NCI-H2029 (cell line): ENCODE measurements around the gene CNBD2.
A peak's percentile ranks its signal among the peaks of the same experiment; 100 is the strongest.
"Not testable (repeated sequence)": the region's sequence is repeated elsewhere in the genome, so short reads cannot be mapped to it uniquely, and the experiment has no call there.

Experiments used
- DNase-seq: peaks from one replicate; lab custom pipeline; 2025; lab: John Stamatoyannopoulos, UW

The CNBD2 gene

GRCh38 chr20:36026131-36026530 lies 57.7 kb downstream of the CNBD2 start:
- not testable (repeated sequence) for DNase-seq

GRCh38 chr20:36028106-36028808 lies 59.9 kb downstream of the CNBD2 start:
- DNase-seq: no peak

- DNase-seq: no peak
Measured at GRCh38 chr20:36030149-36030548, 61.8 kb downstream of the CNBD2 start.

GRCh38 chr20:36031806-36032205 lies 63.4 kb downstream of the CNBD2 start:
- no peak for DNase-seq

GRCh38 chr20:36034875-36035274 lies 66.5 kb downstream of the CNBD2 start:
- no peak for DNase-seq

- no peak for DNase-seq
Measured at GRCh38 chr20:36035745-36036144, 67.4 kb downstream of the CNBD2 start.

- no peak for DNase-seq
Measured at GRCh38 chr20:36036688-36037087, 68.3 kb downstream of the CNBD2 start.

- no peak for DNase-seq
Measured at GRCh38 chr20:36040571-36040970, 72.2 kb downstream of the CNBD2 start.

GRCh38 chr20:36043441-36043840 lies 75.1 kb downstream of the CNBD2 start:
- no peak for DNase-seq

- DNase-seq: no peak
Measured at GRCh38 chr20:36043892-36044515, 75.6 kb downstream of the CNBD2 start.

- DNase-seq: no peak
Measured at GRCh38 chr20:36045373-36045714, 77.0 kb downstream of the CNBD2 start.

GRCh38 chr20:36046073-36046798 lies 77.8 kb downstream of the CNBD2 start:
- DNase-seq: not testable (repeated sequence)

GRCh38 chr20:36049408-36049807 lies 81.0 kb downstream of the CNBD2 start:
- not testable (repeated sequence) for DNase-seq

GRCh38 chr20:36050436-36051317 lies 82.3 kb downstream of the CNBD2 start:
- peak; percentile 89 for DNase-seq

GRCh38 chr20:36051318-36052116 lies 83.1 kb downstream of the CNBD2 start:
- DNase-seq: no peak

GRCh38 chr20:36052117-36052513 lies 83.7 kb downstream of the CNBD2 start:
- no peak for DNase-seq

- DNase-seq: not testable (repeated sequence)
Measured at GRCh38 chr20:36053863-36054518, 85.6 kb downstream of the CNBD2 start.

GRCh38 chr20:36055145-36055544 lies 86.8 kb downstream of the CNBD2 start:
- DNase-seq: no peak

- no peak for DNase-seq
Measured at GRCh38 chr20:36060676-36061075, 92.3 kb downstream of the CNBD2 start.

GRCh38 chr20:36061754-36062153 lies 93.4 kb downstream of the CNBD2 start:
- DNase-seq: no peak

- DNase-seq: no peak
Measured at GRCh38 chr20:36062799-36063198, 94.4 kb downstream of the CNBD2 start.
